Duodenal mucosa (tissue), 2 donors: Measurements from ENCODE around the gene PSKH1.

Experiments used
- H3K27ac ChIP-seq: one replicate; pipeline ENCODE4 v1.7.0; 2013; ENCODE audit warnings: low read depth, low read length
- H3K27me3 ChIP-seq, 2 donors: one replicate each; pipeline ENCODE4 v1.7.0; 2013; ENCODE audit warnings: low read length in 2 of 2, control low read depth in 1 of 2; ENCODE audit not compliant: insufficient read depth in 2 of 2, control insufficient read depth in 1 of 2
- H3K36me3 ChIP-seq, 2 donors: one replicate each; pipeline ENCODE4 v1.7.0; 2013; ENCODE audit warnings: low read length in 2 of 2, control low read depth in 1 of 2; ENCODE audit not compliant: insufficient read depth in 2 of 2, control insufficient read depth in 1 of 2
- H3K4me1 ChIP-seq, 2 donors: one replicate each; pipeline ENCODE4 v1.7.0; 2013; ENCODE audit warnings: low read length in 2 of 2, control low read depth in 1 of 2; ENCODE audit not compliant: insufficient read depth in 2 of 2, control insufficient read depth in 1 of 2
- H3K4me3 ChIP-seq, 2 donors: one replicate each; pipeline ENCODE4 v1.7.0; 2013; ENCODE audit warnings: low read length in 2 of 2, low read depth in 1 of 2
- H3K9ac ChIP-seq, 2 donors: one replicate each; pipeline ENCODE4 v1.7.0; 2013; ENCODE audit warnings: low read length in 2 of 2, low read depth in 1 of 2
- H3K9me3 ChIP-seq, 2 donors: one replicate each; pipeline ENCODE4 v1.7.0; 2013; ENCODE audit warnings: low read length in 2 of 2, control low read depth in 1 of 2; ENCODE audit not compliant: control insufficient read depth in 1 of 2

The PSKH1 gene

GRCh38 chr16:67878232-67878631 lies 14.8 kb upstream of the PSKH1 start:
- Histone ChIP-seq H3K27ac (no peak overlapping the region), H3K9ac (no peak overlapping the region), H3K4me1 (peaks cover 25 to 31% of the 10 kb centered on the region in 2 donors), H3K36me3 (peaks cover 73 to 76% of the 10 kb centered on the region in 2 donors), H3K4me3 (no peak overlapping the region), H3K27me3 (no peaks in the 10 kb centered on the region), H3K9me3 (no peaks in the 10 kb centered on the region)

GRCh38 chr16:67878846-67879245 lies 14.2 kb upstream of the PSKH1 start:
- peaks cover 78 to 82% of the 10 kb centered on the region in 2 donors for H3K36me3 ChIP-seq
- H3K9ac ChIP-seq: no peak overlapping the region
- H3K4me1 ChIP-seq: peaks cover 21 to 28% of the 10 kb centered on the region in 2 donors
- no peaks in the 10 kb centered on the region for H3K9me3 ChIP-seq
- no peak overlapping the region for H3K4me3 ChIP-seq
- H3K27me3 ChIP-seq: no peaks in the 10 kb centered on the region
- H3K27ac ChIP-seq: no peak overlapping the region

- Histone ChIP-seq H3K9me3 (no peaks in the 10 kb centered on the region), H3K4me1 (peaks cover 15 to 22% of the 10 kb centered on the region in 2 donors), H3K27ac (no peak overlapping the region), H3K9ac (no peak overlapping the region), H3K4me3 (no peak overlapping the region), H3K27me3 (no peaks in the 10 kb centered on the region), H3K36me3 (peaks cover 83 to 87% of the 10 kb centered on the region in 2 donors)
These were observed 13.6 kb upstream of the PSKH1 start for GRCh38 chr16:67879462-67879861.

GRCh38 chr16:67879936-67880335 lies 13.1 kb upstream of the PSKH1 start:
- no peak overlapping the region for H3K4me3 ChIP-seq
- H3K9me3 ChIP-seq: no peaks in the 10 kb centered on the region
- no peaks in the 10 kb centered on the region for H3K27me3 ChIP-seq
- H3K9ac ChIP-seq: no peak overlapping the region
- H3K36me3 ChIP-seq: peaks cover 83 to 87% of the 10 kb centered on the region in 2 donors
- peaks cover 11 to 19% of the 10 kb centered on the region in 2 donors for H3K4me1 ChIP-seq
- H3K27ac ChIP-seq: no peak overlapping the region

DNA sequence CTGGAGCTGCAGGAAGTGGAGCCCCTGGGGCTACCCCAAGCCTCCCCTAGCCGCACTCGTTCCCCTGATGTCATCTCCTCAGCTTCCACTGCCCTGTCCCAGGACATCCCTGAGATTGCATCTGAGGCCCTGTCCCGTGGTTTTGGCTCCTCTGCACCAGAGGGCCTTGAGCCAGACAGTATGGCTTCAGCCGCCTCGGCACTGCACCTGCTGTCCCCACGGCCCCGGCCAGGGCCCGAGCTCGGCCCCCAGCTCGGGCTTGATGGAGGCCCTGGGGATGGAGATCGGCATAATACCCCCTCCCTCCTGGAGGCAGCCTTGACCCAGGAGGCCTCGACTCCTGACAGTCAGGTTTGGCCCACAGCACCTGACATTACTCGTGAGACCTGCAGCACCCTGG lies 12.5 kb upstream of the PSKH1 start:
- Histone ChIP-seq H3K9me3 (no peaks in the 10 kb centered on the region), H3K9ac (no peak overlapping the region), H3K4me1 (peaks cover 6 to 16% of the 10 kb centered on the region in 2 donors), H3K27me3 (no peaks in the 10 kb centered on the region), H3K27ac (no peak overlapping the region), H3K4me3 (no peak overlapping the region), H3K36me3 (peaks cover 83 to 87% of the 10 kb centered on the region in 2 donors)

- Histone ChIP-seq H3K27ac (no peak overlapping the region), H3K36me3 (peaks cover 73 to 81% of the 10 kb centered on the region in 2 donors), H3K4me3 (no peak overlapping the region)
These were observed 11.4 kb upstream of the PSKH1 start for GRCh38 chr16:67881621-67882161.

DNA sequence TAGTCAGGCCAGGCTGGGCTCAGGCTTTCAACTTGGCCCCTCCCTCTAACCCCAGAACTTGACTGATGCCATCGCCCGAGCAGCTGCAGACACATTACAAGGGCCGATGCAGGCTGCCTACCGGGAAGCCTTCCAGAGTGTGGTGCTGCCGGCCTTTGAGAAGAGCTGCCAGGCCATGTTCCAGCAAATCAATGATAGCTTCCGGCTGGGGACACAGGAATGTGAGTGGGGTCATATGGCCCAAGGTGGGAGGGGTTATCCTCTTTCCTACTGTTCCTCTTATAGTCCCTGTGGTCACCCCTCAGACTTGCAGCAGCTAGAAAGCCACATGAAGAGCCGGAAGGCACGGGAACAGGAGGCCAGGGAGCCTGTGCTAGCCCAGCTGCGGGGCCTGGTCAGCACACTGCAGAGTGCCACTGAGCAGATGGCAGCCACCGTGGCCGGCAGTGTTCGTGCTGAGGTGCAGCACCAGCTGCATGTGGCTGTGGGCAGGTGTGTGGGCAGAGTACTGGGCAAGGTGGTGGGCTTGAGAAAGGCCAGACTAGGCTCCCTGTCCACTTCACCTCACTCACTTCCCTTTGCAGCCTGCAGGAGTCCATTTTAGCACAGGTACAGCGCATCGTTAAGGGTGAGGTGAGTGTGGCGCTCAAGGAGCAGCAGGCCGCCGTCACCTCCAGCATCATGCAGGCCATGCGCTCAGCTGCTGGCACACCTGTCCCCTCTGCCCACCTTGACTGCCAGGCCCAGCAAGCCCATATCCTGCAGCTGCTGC lies 10.5 kb upstream of the PSKH1 start:
- no peaks in the 10 kb centered on the region for H3K9me3 ChIP-seq
- no peaks in the 10 kb centered on the region for H3K27me3 ChIP-seq
- peaks cover 6 to 16% of the 10 kb centered on the region in 2 donors for H3K4me1 ChIP-seq
- H3K4me3 ChIP-seq: no peak overlapping the region
- peaks cover 65 to 72% of the 10 kb centered on the region in 2 donors for H3K36me3 ChIP-seq
- no peak overlapping the region for H3K27ac ChIP-seq
- no peak overlapping the region for H3K9ac ChIP-seq

More at GRCh38 chr16:67881621-67882161, 11.4 kb upstream of the PSKH1 start:
- Histone ChIP-seq H3K4me1 (peaks cover 6 to 16% of the 10 kb centered on the region in 2 donors), H3K27me3 (no peaks in the 10 kb centered on the region), H3K9me3 (no peaks in the 10 kb centered on the region), H3K9ac (no peak overlapping the region)

DNA sequence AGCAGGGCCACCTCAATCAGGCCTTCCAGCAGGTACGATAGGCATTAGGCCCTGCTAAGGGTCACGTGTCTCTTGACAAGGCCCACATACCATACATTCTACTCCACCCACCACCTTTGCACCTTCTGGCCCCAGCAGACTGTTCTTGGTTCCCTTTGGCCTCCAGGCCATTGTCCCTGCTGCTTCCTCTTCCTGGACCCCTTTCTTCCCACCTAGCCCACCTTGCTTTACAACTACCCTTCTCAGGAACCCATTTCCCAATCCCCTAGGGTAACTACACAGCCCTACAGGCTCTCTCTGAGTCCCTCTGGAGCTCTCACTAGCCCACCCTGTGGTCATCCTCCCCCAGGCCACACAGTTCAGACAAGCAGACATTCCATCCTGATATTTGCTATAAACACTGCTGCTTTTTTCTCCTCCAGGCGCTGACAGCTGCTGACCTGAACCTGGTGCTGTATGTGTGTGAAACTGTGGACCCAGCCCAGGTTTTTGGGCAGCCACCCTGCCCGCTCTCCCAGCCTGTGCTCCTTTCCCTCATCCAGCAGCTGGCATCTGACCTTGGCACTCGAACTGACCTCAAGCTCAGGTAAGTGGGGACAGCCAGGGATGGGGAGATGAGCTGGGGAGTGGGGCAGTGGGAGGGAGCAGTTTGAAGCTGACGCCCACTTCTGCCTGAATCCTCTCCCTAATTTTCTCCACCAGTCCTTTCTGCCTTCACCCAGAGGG lies 9.7 kb upstream of the PSKH1 start:
- no peak overlapping the region for H3K4me3 ChIP-seq
- H3K36me3 ChIP-seq: peaks cover 60 to 65% of the 10 kb centered on the region in 2 donors
- peaks cover 6 to 16% of the 10 kb centered on the region in 2 donors for H3K4me1 ChIP-seq
- H3K27ac ChIP-seq: no peak overlapping the region
- H3K27me3 ChIP-seq: no peaks in the 10 kb centered on the region
- H3K9ac ChIP-seq: no peak overlapping the region
- H3K9me3 ChIP-seq: no peaks in the 10 kb centered on the region

- no peak overlapping the region for H3K27ac ChIP-seq
- H3K4me3 ChIP-seq: no peak overlapping the region
- no peaks in the 10 kb centered on the region for H3K9me3 ChIP-seq
- peaks cover 54 to 59% of the 10 kb centered on the region in 2 donors for H3K36me3 ChIP-seq
- no peak overlapping the region for H3K9ac ChIP-seq
- H3K4me1 ChIP-seq: peaks cover 6 to 16% of the 10 kb centered on the region in 2 donors
- H3K27me3 ChIP-seq: no peaks in the 10 kb centered on the region
These were observed 9.2 kb upstream of the PSKH1 start for GRCh38 chr16:67883872-67884261.

DNA sequence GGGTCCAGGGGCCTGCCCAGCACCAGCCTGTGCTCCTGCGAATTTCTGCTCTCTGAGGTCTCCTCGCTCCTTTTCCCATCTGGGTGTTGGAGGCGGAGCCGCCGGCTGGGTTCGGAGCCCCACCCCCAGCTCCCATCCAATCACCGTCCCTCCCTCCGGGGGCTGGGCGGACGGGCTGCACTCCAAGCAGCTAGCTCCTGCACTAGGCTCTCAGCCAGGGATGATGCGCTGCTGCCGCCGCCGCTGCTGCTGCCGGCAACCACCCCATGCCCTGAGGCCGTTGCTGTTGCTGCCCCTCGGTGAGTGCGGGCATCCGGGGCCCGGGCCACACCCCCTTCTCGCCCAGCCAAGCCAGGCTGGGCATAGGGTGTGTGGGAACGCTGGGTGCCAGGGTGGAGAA lies 8.4 kb upstream of the PSKH1 start, which contains the start of gene NRN1L:
Gene NRN1L (plus strand): TSS at position 202 of the 400 bp plus-strand sequence. CDS start 19 bp downstream, at position 221.
- Histone ChIP-seq H3K36me3 (peaks cover 48 to 51% of the 10 kb centered on the region in 2 donors), H3K27ac (no peak within 1 kb of the TSS), H3K9me3 (no peaks in the 10 kb centered on the region), H3K27me3 (no peaks in the 10 kb centered on the region), H3K9ac (no peak within 1 kb of the TSS), H3K4me1 (peaks cover 6 to 16% of the 10 kb centered on the region in 2 donors), H3K4me3 (no peak within 1 kb of the TSS)
